Measurements from ENCODE around the gene TMC1. TPM values are rescaled to one million over a fixed set of nuclear protein-coding genes. Genes with fewer than 3 reads are reported as not detected.

TMC1 gene
- total RNA-seq, 1 experiment from 2014 or later, result not detected

GRCh38 chr9:72622186-72622585 lies 100.8 kb downstream of the TMC1 start:
- BruUV-seq (replicated peaks), result no TSS peak
- TF ChIP-seq, protein P1, sequence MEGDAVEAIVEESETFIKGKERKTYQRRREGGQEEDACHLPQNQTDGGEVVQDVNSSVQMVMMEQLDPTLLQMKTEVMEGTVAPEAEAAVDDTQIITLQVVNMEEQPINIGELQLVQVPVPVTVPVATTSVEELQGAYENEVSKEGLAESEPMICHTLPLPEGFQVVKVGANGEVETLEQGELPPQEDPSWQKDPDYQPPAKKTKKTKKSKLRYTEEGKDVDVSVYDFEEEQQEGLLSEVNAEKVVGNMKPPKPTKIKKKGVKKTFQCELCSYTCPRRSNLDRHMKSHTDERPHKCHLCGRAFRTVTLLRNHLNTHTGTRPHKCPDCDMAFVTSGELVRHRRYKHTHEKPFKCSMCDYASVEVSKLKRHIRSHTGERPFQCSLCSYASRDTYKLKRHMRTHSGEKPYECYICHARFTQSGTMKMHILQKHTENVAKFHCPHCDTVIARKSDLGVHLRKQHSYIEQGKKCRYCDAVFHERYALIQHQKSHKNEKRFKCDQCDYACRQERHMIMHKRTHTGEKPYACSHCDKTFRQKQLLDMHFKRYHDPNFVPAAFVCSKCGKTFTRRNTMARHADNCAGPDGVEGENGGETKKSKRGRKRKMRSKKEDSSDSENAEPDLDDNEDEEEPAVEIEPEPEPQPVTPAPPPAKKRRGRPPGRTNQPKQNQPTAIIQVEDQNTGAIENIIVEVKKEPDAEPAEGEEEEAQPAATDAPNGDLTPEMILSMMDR (IDR thresholded peaks at IDR 0.05; ENCODE audit: unreplicated experiment), result no peak
- DNase-seq (ENCODE audit: unreplicated experiment), result no peak
- H3K36me3 Mint-ChIP-seq (ENCODE audit: insufficient read depth, unreplicated experiment), result no peaks in the 10 kb centered on the region
- ChIA-PET CTCF (interaction anchor here (0.7 to 1.6 kb wide), 5 partner anchors 10 to 341 kb away, joined by 3 to 7 read pairs (median 4); no protein-coding TSS in a partner anchor), POLR2A (interaction anchor here (0.6 to 1.1 kb wide), 2 partner anchors 10 to 257 kb away, joined by 3 to 4 read pairs; no protein-coding TSS in a partner anchor)
- H3K4me3 Mint-ChIP-seq (ENCODE audit: unreplicated experiment), result no peak overlapping the region
- H3K4me1 Mint-ChIP-seq (ENCODE audit: insufficient read depth, unreplicated experiment), result no peaks in the 10 kb centered on the region
- no peaks in the 10 kb centered on the region for H3K27me3 Mint-ChIP-seq (ENCODE audit: insufficient read depth, unreplicated experiment)
- no peaks in the 10 kb centered on the region for H3K9me3 Mint-ChIP-seq (ENCODE audit: unreplicated experiment)
- intact Hi-C loops (cut with micrococcal nuclease), result no loop called here
- no peak overlapping the region for H3K27ac Mint-ChIP-seq (ENCODE audit: low read depth, unreplicated experiment)

GRCh38 chr9:72623156-72623555 lies 101.7 kb downstream of the TMC1 start:
- BruUV-seq (replicated peaks), result no TSS peak
- TF ChIP-seq, protein P1 (IDR thresholded peaks at IDR 0.05; ENCODE audit: unreplicated experiment), result no peak
- DNase-seq (ENCODE audit: unreplicated experiment), result peak; percentile 22
- intact Hi-C loops (cut with micrococcal nuclease), result no loop called here
- no peaks in the 10 kb centered on the region for H3K36me3 Mint-ChIP-seq (ENCODE audit: insufficient read depth, unreplicated experiment)
- H3K4me1 Mint-ChIP-seq (ENCODE audit: insufficient read depth, unreplicated experiment), result no peaks in the 10 kb centered on the region
- ChIA-PET CTCF (interaction anchor here (0.5 to 1.6 kb wide), 3 partner anchors 31 to 577 kb away, joined by 3 read pairs; no protein-coding TSS in a partner anchor), POLR2A (interaction anchor here (1.1 kb wide), 2 partner anchors 10 to 11 kb away, joined by 3 read pairs; no protein-coding TSS in a partner anchor)
- no peak overlapping the region for H3K27ac Mint-ChIP-seq (ENCODE audit: low read depth, unreplicated experiment)
- H3K4me3 Mint-ChIP-seq (ENCODE audit: unreplicated experiment), result no peak overlapping the region
- H3K9me3 Mint-ChIP-seq (ENCODE audit: unreplicated experiment), result no peaks in the 10 kb centered on the region
- no peaks in the 10 kb centered on the region for H3K27me3 Mint-ChIP-seq (ENCODE audit: insufficient read depth, unreplicated experiment)

DNA sequence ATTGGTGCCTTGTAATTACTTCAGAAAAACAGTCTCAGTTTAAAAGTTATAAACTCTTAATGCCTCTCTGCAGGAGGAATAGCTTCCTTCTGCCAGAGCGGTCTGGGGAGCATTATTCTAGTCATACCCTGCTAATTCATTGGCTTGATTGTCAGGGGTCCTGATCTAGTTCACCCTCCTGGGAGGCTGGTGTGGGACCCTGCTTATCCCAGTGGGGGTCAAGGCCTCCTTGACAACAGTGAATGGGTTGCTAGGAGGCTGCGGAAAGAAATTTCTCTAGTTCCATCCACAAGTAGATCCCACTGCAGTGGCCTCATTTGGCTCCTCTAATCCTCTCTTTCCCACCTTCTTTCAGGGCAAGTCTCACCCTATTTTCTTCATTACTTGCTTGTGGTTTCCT lies 105.7 kb downstream of the TMC1 start:
- Mint-ChIP-seq H3K4me1 (ENCODE audit: insufficient read depth, unreplicated experiment) (no peaks in the 10 kb centered on the region), H3K27ac (ENCODE audit: low read depth, unreplicated experiment) (no peak overlapping the region), H3K4me3 (ENCODE audit: unreplicated experiment) (no peak overlapping the region), H3K9me3 (ENCODE audit: unreplicated experiment) (peaks cover 9% of the 10 kb centered on the region), H3K27me3 (ENCODE audit: insufficient read depth, unreplicated experiment) (no peaks in the 10 kb centered on the region), H3K36me3 (ENCODE audit: insufficient read depth, unreplicated experiment) (no peaks in the 10 kb centered on the region)
- CTCF ChIA-PET, result interaction anchor here (0.6 to 1.0 kb wide), 2 partner anchors 9 to 13 kb away, joined by 3 to 4 read pairs; no protein-coding TSS in a partner anchor
- no peak for DNase-seq (ENCODE audit: unreplicated experiment)
- BruUV-seq (replicated peaks), result no TSS peak
- TF ChIP-seq, protein P1 (IDR thresholded peaks at IDR 0.05; ENCODE audit: unreplicated experiment), result no peak
- intact Hi-C loops (cut with micrococcal nuclease), result no loop called here
- POLR2A ChIA-PET, result no interaction called here

DNA sequence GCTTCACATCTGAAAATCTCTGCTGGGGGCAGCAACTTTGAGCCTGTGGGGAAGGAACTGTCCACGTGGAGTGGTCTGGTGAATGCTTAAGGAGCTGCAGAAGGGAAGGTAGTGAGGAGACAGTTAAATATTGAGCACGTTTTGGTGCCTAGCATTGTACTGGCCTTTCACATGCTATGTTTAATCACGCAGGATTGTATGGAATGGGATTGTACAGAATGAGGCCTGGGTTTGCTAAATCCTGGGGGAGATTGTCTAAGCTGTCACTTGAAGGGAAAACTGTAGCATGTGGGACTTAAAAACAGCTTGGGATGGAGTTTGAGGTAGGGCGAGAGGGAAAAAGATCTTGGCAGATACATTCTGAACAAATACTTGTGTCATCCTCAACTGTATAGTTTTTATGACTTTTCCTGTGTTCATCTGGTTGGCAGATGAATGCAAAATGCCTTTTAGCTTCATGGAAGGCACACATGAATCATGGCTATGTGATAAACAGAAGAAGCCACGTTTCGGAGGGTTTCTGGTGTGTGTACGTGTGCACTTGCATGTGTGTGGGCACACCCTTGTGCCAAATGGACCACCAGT lies 106.6 kb downstream of the TMC1 start:
- intact Hi-C loops (cut with micrococcal nuclease), result no loop called here
- ChIA-PET CTCF (no interaction called here), POLR2A (interaction anchor here (0.7 kb wide), 1 partner anchor 39 kb away, joined by 3 read pairs; no protein-coding TSS in a partner anchor)
- Mint-ChIP-seq H3K27ac (ENCODE audit: low read depth, unreplicated experiment) (no peak overlapping the region), H3K4me3 (ENCODE audit: unreplicated experiment) (no peak overlapping the region), H3K36me3 (ENCODE audit: insufficient read depth, unreplicated experiment) (no peaks in the 10 kb centered on the region), H3K4me1 (ENCODE audit: insufficient read depth, unreplicated experiment) (no peaks in the 10 kb centered on the region), H3K27me3 (ENCODE audit: insufficient read depth, unreplicated experiment) (no peaks in the 10 kb centered on the region), H3K9me3 (ENCODE audit: unreplicated experiment) (peaks cover 13% of the 10 kb centered on the region)
- DNase-seq (ENCODE audit: unreplicated experiment), result no peak
- TF ChIP-seq, protein P1 (IDR thresholded peaks at IDR 0.05; ENCODE audit: unreplicated experiment), result no peak
- no TSS peak for BruUV-seq (replicated peaks)
